SK-N-SH (cell line): Measurements from ENCODE around the gene PKP2.

Experiments used
- EP300 ChIP-seq, 2 experiments: IDR thresholded peaks; 2 replicates each; pipeline versions ENCODE4 v1.4.0 to v1.6.1; 2012; ENCODE audit warnings: borderline replicate concordance in 1 of 2, low read depth in 1 of 2, low read length in 1 of 2
- RXRA ChIP-seq: IDR thresholded peaks from 2 replicates; pipeline ENCODE4 v1.4.0; 2012; ENCODE audit warnings: low read depth, mild to moderate bottlenecking, borderline replicate concordance
- SMC3 ChIP-seq: IDR thresholded peaks from 2 replicates; pipeline ENCODE4 v1.6.1; 2012; ENCODE audit warnings: low read depth, low read length, improper control_type of control experiment
- TF ChIP-seq, protein P1 (sequence below): fragments of 200-600 bp; sonication (generic); IDR thresholded peaks from 2 replicates; pipeline ENCODE4 v1.6.1; 2017; ENCODE audit warnings: antibody characterized with exemption, mild to moderate bottlenecking, moderate library complexity

DNA sequence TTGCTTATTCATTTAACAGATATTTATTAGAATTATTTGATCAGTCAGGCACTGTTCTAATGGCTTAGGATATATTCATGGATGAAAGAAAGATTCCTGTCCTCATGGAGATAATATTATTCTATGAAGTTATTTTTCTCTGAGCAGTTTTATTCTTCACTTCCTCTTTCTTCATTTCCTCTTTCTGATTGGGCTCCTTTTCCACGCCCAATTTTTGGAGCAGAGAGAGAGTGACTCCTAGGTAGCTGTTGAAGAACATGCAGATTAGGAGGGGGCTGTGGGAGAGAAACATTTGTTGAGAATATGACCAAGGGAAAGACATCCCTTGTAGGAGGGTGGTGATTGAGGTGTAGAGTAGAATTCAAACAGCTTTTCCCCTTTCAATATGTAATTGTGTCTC, 134.9 kb downstream of the PKP2 start:
- no peak for TF ChIP-seq RXRA
- TF ChIP-seq, protein P1, sequence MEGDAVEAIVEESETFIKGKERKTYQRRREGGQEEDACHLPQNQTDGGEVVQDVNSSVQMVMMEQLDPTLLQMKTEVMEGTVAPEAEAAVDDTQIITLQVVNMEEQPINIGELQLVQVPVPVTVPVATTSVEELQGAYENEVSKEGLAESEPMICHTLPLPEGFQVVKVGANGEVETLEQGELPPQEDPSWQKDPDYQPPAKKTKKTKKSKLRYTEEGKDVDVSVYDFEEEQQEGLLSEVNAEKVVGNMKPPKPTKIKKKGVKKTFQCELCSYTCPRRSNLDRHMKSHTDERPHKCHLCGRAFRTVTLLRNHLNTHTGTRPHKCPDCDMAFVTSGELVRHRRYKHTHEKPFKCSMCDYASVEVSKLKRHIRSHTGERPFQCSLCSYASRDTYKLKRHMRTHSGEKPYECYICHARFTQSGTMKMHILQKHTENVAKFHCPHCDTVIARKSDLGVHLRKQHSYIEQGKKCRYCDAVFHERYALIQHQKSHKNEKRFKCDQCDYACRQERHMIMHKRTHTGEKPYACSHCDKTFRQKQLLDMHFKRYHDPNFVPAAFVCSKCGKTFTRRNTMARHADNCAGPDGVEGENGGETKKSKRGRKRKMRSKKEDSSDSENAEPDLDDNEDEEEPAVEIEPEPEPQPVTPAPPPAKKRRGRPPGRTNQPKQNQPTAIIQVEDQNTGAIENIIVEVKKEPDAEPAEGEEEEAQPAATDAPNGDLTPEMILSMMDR = no peak
- TF ChIP-seq EP300 (IDR thresholded peaks at IDR 0.05; ENCODE audit: borderline replicate concordance in 1 of 2, low read depth in 1 of 2, low read length in 1 of 2) = no peak
- TF ChIP-seq SMC3 = no peak
